PC-9 (cell line): ENCODE measurements around the gene CETP.

Source experiments
- EZH2 ChIP-seq: fragments of 200-600 bp; sonication (generic); IDR thresholded peaks from 2 replicates; pipeline ENCODE4 v1.8.0; 2017; ENCODE audit warnings: antibody characterized with exemption, low read depth
- TF ChIP-seq, protein P1 (sequence below): fragments of 200-600 bp; sonication (generic); conservative IDR thresholded peaks from 2 replicates; pipeline ENCODE4 v1.6.1; 2017; ENCODE audit warnings: mixed run types, antibody characterized with exemption, mild to moderate bottlenecking, moderate library complexity

DNA sequence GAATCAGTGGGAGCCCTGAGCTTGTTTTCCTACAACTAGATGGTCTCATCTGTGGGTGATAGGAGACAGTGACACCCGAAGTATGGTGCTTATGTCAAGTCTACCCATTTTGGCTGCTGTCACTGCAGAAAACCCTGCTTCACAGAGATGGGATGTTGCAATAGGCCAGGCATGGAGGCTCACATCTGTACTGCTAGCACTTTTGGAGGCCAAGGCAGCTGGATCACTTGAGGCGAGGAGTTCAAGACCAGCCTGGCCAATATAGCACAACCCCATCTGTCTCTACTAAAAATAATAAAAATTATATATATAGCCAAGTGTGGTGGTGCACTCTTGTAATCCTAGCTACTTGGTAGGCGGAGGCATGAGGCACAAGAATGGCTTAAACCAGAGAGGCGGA lies 32.1 kb upstream of the CETP start:
- no peak for TF ChIP-seq EZH2
- TF ChIP-seq, protein P1, sequence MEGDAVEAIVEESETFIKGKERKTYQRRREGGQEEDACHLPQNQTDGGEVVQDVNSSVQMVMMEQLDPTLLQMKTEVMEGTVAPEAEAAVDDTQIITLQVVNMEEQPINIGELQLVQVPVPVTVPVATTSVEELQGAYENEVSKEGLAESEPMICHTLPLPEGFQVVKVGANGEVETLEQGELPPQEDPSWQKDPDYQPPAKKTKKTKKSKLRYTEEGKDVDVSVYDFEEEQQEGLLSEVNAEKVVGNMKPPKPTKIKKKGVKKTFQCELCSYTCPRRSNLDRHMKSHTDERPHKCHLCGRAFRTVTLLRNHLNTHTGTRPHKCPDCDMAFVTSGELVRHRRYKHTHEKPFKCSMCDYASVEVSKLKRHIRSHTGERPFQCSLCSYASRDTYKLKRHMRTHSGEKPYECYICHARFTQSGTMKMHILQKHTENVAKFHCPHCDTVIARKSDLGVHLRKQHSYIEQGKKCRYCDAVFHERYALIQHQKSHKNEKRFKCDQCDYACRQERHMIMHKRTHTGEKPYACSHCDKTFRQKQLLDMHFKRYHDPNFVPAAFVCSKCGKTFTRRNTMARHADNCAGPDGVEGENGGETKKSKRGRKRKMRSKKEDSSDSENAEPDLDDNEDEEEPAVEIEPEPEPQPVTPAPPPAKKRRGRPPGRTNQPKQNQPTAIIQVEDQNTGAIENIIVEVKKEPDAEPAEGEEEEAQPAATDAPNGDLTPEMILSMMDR, result no peak
